GM21528 (cell line): ENCODE data around the gene MICAL2.

Experiments used
- ATAC-seq: cut with Tn5 transposase; IDR thresholded peaks from one replicate; pipeline ENCODE4 v1.9.1; 2021; ENCODE audit warnings: mild to moderate bottlenecking, moderate library complexity; ENCODE audit not compliant: unreplicated experiment, low FRiP score

MICAL2 gene

GRCh38 chr11:12291766-12292165 lies 181.4 kb downstream of the MICAL2 start:
- ATAC-seq = no peak

- ATAC-seq = no peak
Measured at GRCh38 chr11:12292766-12293165, 182.4 kb downstream of the MICAL2 start.

- no peak for ATAC-seq
Measured at GRCh38 chr11:12293486-12293885, 183.1 kb downstream of the MICAL2 start.

- no peak for ATAC-seq
Measured at GRCh38 chr11:12294613-12295012, 184.2 kb downstream of the MICAL2 start.

GRCh38 chr11:12295943-12296342 lies 185.6 kb downstream of the MICAL2 start:
- ATAC-seq = no peak

GRCh38 chr11:12298610-12299009 lies 188.2 kb downstream of the MICAL2 start:
- ATAC-seq = no peak

- no peak for ATAC-seq
Measured at GRCh38 chr11:12301379-12301778, 191.0 kb downstream of the MICAL2 start.

- ATAC-seq = no peak
Measured at GRCh38 chr11:12303421-12304149, 193.2 kb downstream of the MICAL2 start.

GRCh38 chr11:12306830-12307229 lies 196.4 kb downstream of the MICAL2 start:
- no peak for ATAC-seq

GRCh38 chr11:12312132-12312531 lies 201.7 kb downstream of the MICAL2 start:
- ATAC-seq = no peak
